Endothelial cell (in vitro differentiated cells): Measurements from ENCODE around the gene BACE2. TPM values are rescaled to one million over a fixed set of nuclear protein-coding genes. Genes with fewer than 3 reads are reported as not detected.

Experiments used
- DNase-seq: peaks from one replicate; pipeline ENCODE4 v3.0.0; 2021; ENCODE audit warnings: low spot score
- H3K27ac Mint-ChIP-seq: one replicate; pipeline ENCODE4 v1.8.0; 2021; ENCODE audit warnings: mixed read lengths, inconsistent platforms; ENCODE audit not compliant: unreplicated experiment
- H3K27me3 Mint-ChIP-seq: one replicate; pipeline ENCODE4 v1.8.0; 2021; ENCODE audit warnings: mild to moderate bottlenecking, moderate library complexity, mixed read lengths, inconsistent platforms; ENCODE audit not compliant: unreplicated experiment
- H3K36me3 Mint-ChIP-seq: one replicate; pipeline ENCODE4 v1.8.0; 2021; ENCODE audit warnings: mild to moderate bottlenecking, low read depth, mixed read lengths, inconsistent platforms; ENCODE audit not compliant: unreplicated experiment
- H3K4me1 Mint-ChIP-seq: one replicate; pipeline ENCODE4 v1.8.0; 2021; ENCODE audit warnings: mild to moderate bottlenecking, mixed read lengths, inconsistent platforms; ENCODE audit not compliant: unreplicated experiment
- H3K4me3 Mint-ChIP-seq: one replicate; pipeline ENCODE4 v1.8.0; 2021; ENCODE audit warnings: mild to moderate bottlenecking, mixed read lengths, inconsistent platforms; ENCODE audit not compliant: unreplicated experiment
- H3K9me3 Mint-ChIP-seq: one replicate; pipeline ENCODE4 v1.8.0; 2021; ENCODE audit warnings: mixed read lengths, inconsistent platforms; ENCODE audit not compliant: unreplicated experiment
- CTCF ChIP-seq: fragments of 200-600 bp; sonication (generic); IDR thresholded peaks from one replicate; pipeline ENCODE4 v1.5.0; 2021; ENCODE audit warnings: antibody characterized with exemption; ENCODE audit not compliant: unreplicated experiment
- total RNA-seq: library from RNA; stranded (reverse); fragmentation: NEBNext Ultra II Directional; extraction: Animal tissue kit (Norgen Biotek cat#: 25700); gene quantifications from one replicate; pipeline ENCODE4 v1.2.1, GENCODE V29; 2021; ENCODE audit not compliant: unreplicated experiment

The BACE2 gene
- total RNA-seq, 1 donor from 2014 or later: 151 TPM

- TF ChIP-seq CTCF: no peak
- no peak overlapping the region for H3K27ac Mint-ChIP-seq
- H3K27me3 Mint-ChIP-seq: no peaks in the 10 kb centered on the region
- H3K4me1 Mint-ChIP-seq: peaks cover 7% of the 10 kb centered on the region
- peaks cover 30% of the 10 kb centered on the region for H3K36me3 Mint-ChIP-seq
- no peaks in the 10 kb centered on the region for H3K9me3 Mint-ChIP-seq
- DNase-seq: no peak
- no peak overlapping the region for H3K4me3 Mint-ChIP-seq
Observed at GRCh38 chr21:41277846-41278245, 109.9 kb downstream of the BACE2 start.

GRCh38 chr21:41280115-41280919 lies 112.4 kb downstream of the BACE2 start:
- H3K36me3 Mint-ChIP-seq: peaks cover 12% of the 10 kb centered on the region
- no peaks in the 10 kb centered on the region for H3K27me3 Mint-ChIP-seq
- no peaks in the 10 kb centered on the region for H3K9me3 Mint-ChIP-seq
- no peak for DNase-seq
- no peak overlapping the region for H3K27ac Mint-ChIP-seq
- TF ChIP-seq CTCF: no peak
- peaks cover 7% of the 10 kb centered on the region for H3K4me1 Mint-ChIP-seq
- no peak overlapping the region for H3K4me3 Mint-ChIP-seq

- Mint-ChIP-seq H3K4me1 (peaks cover 3% of the 10 kb centered on the region), H3K9me3 (no peaks in the 10 kb centered on the region), H3K4me3 (no peak overlapping the region), H3K27me3 (no peaks in the 10 kb centered on the region), H3K36me3 (no peaks in the 10 kb centered on the region), H3K27ac (no peak overlapping the region)
- DNase-seq: no peak
- TF ChIP-seq CTCF: no peak
Observed at GRCh38 chr21:41282412-41282811, 114.5 kb downstream of the BACE2 start.

GRCh38 chr21:41283211-41283818 lies 115.4 kb downstream of the BACE2 start:
- peak; percentile 50 for DNase-seq
- peak; percentile 16 for TF ChIP-seq CTCF

GRCh38 chr21:41289431-41289830 lies 121.5 kb downstream of the BACE2 start:
- no peak overlapping the region for H3K4me3 Mint-ChIP-seq
- no peak for DNase-seq
- H3K9me3 Mint-ChIP-seq: peaks cover 10% of the 10 kb centered on the region
- no peak for TF ChIP-seq CTCF
- peaks cover 4% of the 10 kb centered on the region for H3K27me3 Mint-ChIP-seq
- H3K4me1 Mint-ChIP-seq: peaks cover 2% of the 10 kb centered on the region
- H3K36me3 Mint-ChIP-seq: no peaks in the 10 kb centered on the region
- H3K27ac Mint-ChIP-seq: no peak overlapping the region

More at GRCh38 chr21:41283211-41283818, 115.4 kb downstream of the BACE2 start:
- Mint-ChIP-seq H3K9me3 (no peaks in the 10 kb centered on the region), H3K36me3 (no peaks in the 10 kb centered on the region), H3K4me1 (no peaks in the 10 kb centered on the region), H3K4me3 (no peak overlapping the region), H3K27ac (no peak overlapping the region), H3K27me3 (no peaks in the 10 kb centered on the region)
